Measurements from ENCODE around the gene GALK1.

The GALK1 gene

GRCh38 chr17:75725504-75725903 lies 39.5 kb downstream of the GALK1 start:
- H3K4me3 ChIP-seq (ENCODE audit: control insufficient read depth, low read depth, low read length): no peak overlapping the region
- TF ChIP-seq CTCF (IDR thresholded peaks at IDR 0.05; ENCODE audit: control insufficient read depth, insufficient read depth, low read depth, low read length, missing control alignments): no peak
- DNase-seq (ENCODE audit: low read depth): no peak

- no peak for DNase-seq (ENCODE audit: low read depth)
- TF ChIP-seq CTCF (IDR thresholded peaks at IDR 0.05; ENCODE audit: control insufficient read depth, insufficient read depth, low read depth, low read length, missing control alignments): no peak
- H3K4me3 ChIP-seq (ENCODE audit: control insufficient read depth, low read depth, low read length): no peak overlapping the region
Measured at GRCh38 chr17:75724016-75725003, 40.7 kb downstream of the GALK1 start.

GRCh38 chr17:75723171-75723930 lies 41.6 kb downstream of the GALK1 start:
- H3K4me3 ChIP-seq (ENCODE audit: control insufficient read depth, low read depth, low read length): no peak overlapping the region
- no peak for DNase-seq (ENCODE audit: low read depth)
- no peak for TF ChIP-seq CTCF (IDR thresholded peaks at IDR 0.05; ENCODE audit: control insufficient read depth, insufficient read depth, low read depth, low read length, missing control alignments)

GRCh38 chr17:75722542-75723095 lies 42.4 kb downstream of the GALK1 start:
- H3K4me3 ChIP-seq (ENCODE audit: control insufficient read depth, low read depth, low read length): no peak overlapping the region
- no peak for TF ChIP-seq CTCF (IDR thresholded peaks at IDR 0.05; ENCODE audit: control insufficient read depth, insufficient read depth, low read depth, low read length, missing control alignments)
- no peak for DNase-seq (ENCODE audit: low read depth)

- no peak for DNase-seq (ENCODE audit: low read depth)
- no peak overlapping the region for H3K4me3 ChIP-seq (ENCODE audit: control insufficient read depth, low read depth, low read length)
Measured at GRCh38 chr17:75722076-75722475, 42.9 kb downstream of the GALK1 start.

More at GRCh38 chr17:75722076-75722475, 42.9 kb downstream of the GALK1 start:
- no peak for TF ChIP-seq CTCF (IDR thresholded peaks at IDR 0.05; ENCODE audit: control insufficient read depth, insufficient read depth, low read depth, low read length, missing control alignments)
